ENCODE data around the gene ZNF208.
"Not testable (repeated sequence)": the region's sequence is repeated elsewhere in the genome, so short reads cannot be mapped to it uniquely, and the experiment has no call there.

- not testable (repeated sequence) for TF ChIP-seq CTCF, POLR2A (IDR thresholded peaks at IDR 0.05)
Measured at GRCh38 chr19:22025539-22025938, 14.8 kb upstream of the ZNF208 start.

Measured in suprapubic skin (tissue), 3 donors.